ENCODE results near the gene YPEL5.

DNA sequence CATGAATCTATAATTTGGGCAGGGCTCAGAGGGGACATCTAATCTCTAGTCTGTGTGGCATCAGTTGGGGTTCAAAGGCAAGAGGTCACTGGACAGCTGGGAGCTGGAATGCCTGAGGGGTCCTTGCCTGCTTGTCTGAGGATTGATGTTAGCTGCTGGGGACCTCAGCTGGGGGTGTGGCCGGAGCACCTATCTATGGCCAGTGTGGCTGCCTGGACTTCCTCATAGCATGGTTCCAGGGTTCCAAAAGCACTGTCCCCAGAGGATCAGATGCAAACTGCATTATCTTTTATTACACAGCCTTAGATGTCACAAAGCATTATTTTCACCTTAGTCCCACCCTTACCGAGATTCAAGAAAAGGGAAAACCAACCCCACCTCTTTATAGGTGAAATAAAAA is 38.6 kb upstream of the YPEL5 start:
- TF ChIP-seq CTCF (IDR thresholded peaks at IDR 0.05) (no peak), POLR2AphosphoS5 (IDR thresholded peaks at IDR 0.05; ENCODE audit: low read depth, low read length) (no peak), REST (IDR thresholded peaks at IDR 0.05; ENCODE audit: insufficient read depth in 1 of 2, low read depth in 2 of 2, low read length in 1 of 2) (no peak), SIN3A (IDR thresholded peaks at IDR 0.05; ENCODE audit: borderline replicate concordance, insufficient read depth, low read depth, low read length) (no peak)

Data from Panc1 (cell line).